Endodermal cell (in vitro differentiated cells): ENCODE results near the gene SRSF10. TPM values are rescaled to one million over a fixed set of nuclear protein-coding genes. Genes with fewer than 3 reads are reported as not detected.

Source experiments
- DNase-seq: peaks from one replicate; pipeline ENCODE4 v3.0.0-alpha.2; 2017
- H3K27ac ChIP-seq: 2 replicates; pipeline ENCODE4 v1.5.1; 2013; ENCODE audit warnings: mild to moderate bottlenecking, low read depth, low read length, moderate library complexity
- H3K27me3 ChIP-seq: 2 replicates; pipeline ENCODE4 v1.6.1; 2013; ENCODE audit warnings: mild to moderate bottlenecking, low read length, moderate library complexity; ENCODE audit not compliant: insufficient read depth, control insufficient read depth, poor library complexity, severe bottlenecking
- H3K36me3 ChIP-seq: 2 replicates; pipeline ENCODE4 v1.7.0; 2013; ENCODE audit warnings: mild to moderate bottlenecking, low read length, moderate library complexity; ENCODE audit not compliant: control insufficient read depth, insufficient read depth
- H3K4me1 ChIP-seq: one replicate; pipeline ENCODE4 v1.7.0; 2013; ENCODE audit warnings: low read length; ENCODE audit not compliant: control insufficient read depth, insufficient read depth
- H3K4me3 ChIP-seq: 2 replicates; pipeline ENCODE4 v1.5.1; 2013; ENCODE audit warnings: mild to moderate bottlenecking, low read length, moderate library complexity
- H3K9ac ChIP-seq: 2 replicates; pipeline ENCODE4 v1.6.1; 2013; ENCODE audit warnings: mild to moderate bottlenecking, low read length, moderate library complexity; ENCODE audit not compliant: poor library complexity, severe bottlenecking; ENCODE audit errors: extremely low read depth
- H3K9me3 ChIP-seq: 2 replicates; pipeline ENCODE4 v1.6.1; 2013; ENCODE audit warnings: mild to moderate bottlenecking, low read length, moderate library complexity; ENCODE audit not compliant: control insufficient read depth
- H3K27ac Mint-ChIP-seq: 2 replicates; pipeline ENCODE4 v1.8.0; 2020; ENCODE audit warnings: mixed read lengths
- H3K27me3 Mint-ChIP-seq: 2 replicates; pipeline ENCODE4 v1.8.0; 2021; ENCODE audit warnings: mild to moderate bottlenecking, mixed read lengths; ENCODE audit not compliant: insufficient read depth
- H3K36me3 Mint-ChIP-seq: 2 replicates; pipeline ENCODE4 v1.8.0; 2020; ENCODE audit warnings: low read depth, mixed read lengths
- H3K4me1 Mint-ChIP-seq: 2 replicates; pipeline ENCODE4 v1.8.0; 2020; ENCODE audit warnings: mixed read lengths
- H3K4me3 Mint-ChIP-seq: 2 replicates; pipeline ENCODE4 v1.8.0; 2020; ENCODE audit warnings: mild to moderate bottlenecking, moderate library complexity, mixed read lengths
- H3K9me3 Mint-ChIP-seq: 2 replicates; pipeline ENCODE4 v1.8.0; 2020; ENCODE audit warnings: mild to moderate bottlenecking, mixed read lengths
- CTCF ChIP-seq: fragments of 200-600 bp; sonication (generic); conservative IDR thresholded peaks from 2 replicates; pipeline ENCODE4 v1.5.0; 2021; ENCODE audit warnings: antibody characterized with exemption, mild to moderate bottlenecking
- WGBS, 2 experiments: methylation state at CpG; one replicate each; pipeline versions ENCODE4 v1.1.5 to v1.1.7; 2013; ENCODE audit warnings: missing lambda C conversion rate in 2 of 2, mixed read lengths in 1 of 2; ENCODE audit not compliant: insufficient coverage in 1 of 2, insufficient read length in 1 of 2; 5-methylcytosine and 5-hydroxymethylcytosine counted together
- total RNA-seq, 2 donors: library from RNA; stranded (reverse); fragmentation: NEBNext Ultra II Directional in 1 of 2; extraction: Animal tissue kit (Norgen Biotek cat#: 25700) in 1 of 2; gene quantifications; 2 replicates in 1 of 2; 3 replicates in 1 of 2; pipeline ENCODE4 v1.2.1, GENCODE V29; 2021

Gene SRSF10
- total RNA-seq, 2 donors from 2014 or later, result 162 to 170 TPM

GRCh38 chr1:23978805-23979204 lies 1.3 kb downstream of the SRSF10 start:
- Histone ChIP-seq H3K36me3 (peaks cover 49% of the 10 kb centered on the region), H3K9me3 (no peaks in the 10 kb centered on the region), H3K27ac (no peak overlapping the region), H3K9ac (peak overlapping the region; percentile 98), H3K27me3 (no peaks in the 10 kb centered on the region), H3K4me3 (peak overlapping the region; percentile 87), H3K4me1 (no peaks in the 10 kb centered on the region)
- peaks cover 32% of the 10 kb centered on the region for H3K4me1 Mint-ChIP-seq
- no peaks in the 10 kb centered on the region for H3K9me3 Mint-ChIP-seq
- no peaks in the 10 kb centered on the region for H3K27me3 Mint-ChIP-seq
- 18% methylated on average over 3 of the region's 4 CpGs; no CpG with 5 or more reads in 1 of the 2 experiments for WGBS, 2 experiments
- DNase-seq, result no peak
- no peak overlapping the region for H3K27ac Mint-ChIP-seq
- no peak for TF ChIP-seq CTCF
- H3K36me3 Mint-ChIP-seq, result peaks cover 25% of the 10 kb centered on the region
- peak overlapping the region; percentile 86 for H3K4me3 Mint-ChIP-seq

- H3K4me3 ChIP-seq, result peak overlapping the region; percentile 87
- H3K27me3 ChIP-seq, result no peaks in the 10 kb centered on the region
- Mint-ChIP-seq H3K27ac (peak overlapping the region; percentile 64), H3K36me3 (peaks cover 35% of the 10 kb centered on the region), H3K27me3 (no peaks in the 10 kb centered on the region), H3K4me3 (peak overlapping the region; percentile 86), H3K9me3 (no peaks in the 10 kb centered on the region), H3K4me1 (peaks cover 32% of the 10 kb centered on the region)
- H3K27ac ChIP-seq, result no peak overlapping the region
- WGBS, 2 experiments, result 91 to 100% methylated on average over 1 of the region's 1 CpG
- no peaks in the 10 kb centered on the region for H3K4me1 ChIP-seq
- TF ChIP-seq CTCF, result no peak
- H3K9ac ChIP-seq, result no peak overlapping the region
- no peaks in the 10 kb centered on the region for H3K9me3 ChIP-seq
- no peak for DNase-seq
- H3K36me3 ChIP-seq, result peaks cover 58% of the 10 kb centered on the region
Measured at GRCh38 chr1:23977854-23978191, 2.3 kb downstream of the SRSF10 start.

GRCh38 chr1:23977187-23977853 lies 2.8 kb downstream of the SRSF10 start:
- no peak for TF ChIP-seq CTCF
- Histone ChIP-seq H3K36me3 (peaks cover 63% of the 10 kb centered on the region), H3K4me1 (no peaks in the 10 kb centered on the region), H3K4me3 (peak overlapping the region; percentile 87), H3K9ac (no peak overlapping the region), H3K9me3 (no peaks in the 10 kb centered on the region), H3K27me3 (no peaks in the 10 kb centered on the region), H3K27ac (no peak overlapping the region)
- DNase-seq, result no peak
- H3K27me3 Mint-ChIP-seq, result no peaks in the 10 kb centered on the region
- H3K36me3 Mint-ChIP-seq, result peaks cover 40% of the 10 kb centered on the region
- WGBS, 2 experiments, result 78 to 93% methylated on average over 3 to 4 of the region's 4 CpGs
- peak overlapping the region; percentile 86 for H3K4me3 Mint-ChIP-seq
- H3K27ac Mint-ChIP-seq, result no peak overlapping the region
- no peaks in the 10 kb centered on the region for H3K9me3 Mint-ChIP-seq
- peaks cover 32% of the 10 kb centered on the region for H3K4me1 Mint-ChIP-seq
